IPS-15b (cell line): ENCODE data around the gene MTCL1.

ENCODE experiments used
- H3K27me3 ChIP-seq: one replicate; pipeline ENCODE4 v1.6.1; 2013; ENCODE audit warnings: low read length; ENCODE audit not compliant: control insufficient read depth, insufficient read depth
- H3K36me3 ChIP-seq: one replicate; pipeline ENCODE4 v1.6.1; 2013; ENCODE audit warnings: low read length; ENCODE audit not compliant: control insufficient read depth, insufficient read depth
- H3K4me1 ChIP-seq: one replicate; pipeline ENCODE4 v1.6.1; 2013; ENCODE audit warnings: mild to moderate bottlenecking, low read length; ENCODE audit not compliant: control insufficient read depth, insufficient read depth
- H3K4me3 ChIP-seq: one replicate; pipeline ENCODE4 v1.5.1; 2013; ENCODE audit warnings: low read depth, low read length
- H3K9ac ChIP-seq: one replicate; pipeline ENCODE4 v1.6.1; 2013; ENCODE audit warnings: low read depth, mild to moderate bottlenecking, low read length
- H3K9me3 ChIP-seq: one replicate; pipeline ENCODE4 v1.6.1; 2013; ENCODE audit warnings: mild to moderate bottlenecking, low read length; ENCODE audit not compliant: control insufficient read depth, insufficient read depth

MTCL1 gene

GRCh38 chr18:8734496-8734895 is 29.1 kb downstream of the MTCL1 start:
- Histone ChIP-seq H3K4me1 (peaks cover 14% of the 10 kb centered on the region), H3K9ac (no peak overlapping the region), H3K4me3 (no peak overlapping the region), H3K9me3 (no peaks in the 10 kb centered on the region), H3K27me3 (no peaks in the 10 kb centered on the region), H3K36me3 (no peaks in the 10 kb centered on the region)

DNA sequence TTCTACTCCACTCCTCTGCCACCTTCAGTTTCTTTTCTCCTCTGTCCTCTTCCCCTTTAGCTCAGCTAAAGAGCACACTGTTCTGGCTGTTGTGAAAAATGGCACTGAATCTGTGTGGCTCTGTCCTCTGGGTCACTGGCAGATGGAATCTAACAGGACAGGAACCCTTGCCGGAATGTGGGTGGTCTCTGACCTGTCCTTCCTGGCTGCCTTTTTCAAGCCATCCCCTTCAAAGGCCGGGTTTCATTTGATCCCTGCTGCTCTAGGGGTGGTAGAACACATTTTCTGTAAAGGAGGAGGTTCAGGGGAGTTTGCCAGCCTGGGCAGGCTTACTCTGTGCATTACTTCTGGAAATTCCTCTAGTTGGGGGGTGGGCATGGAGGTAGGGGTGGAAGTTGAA is 29.9 kb downstream of the MTCL1 start:
- Histone ChIP-seq H3K27me3 (no peaks in the 10 kb centered on the region), H3K36me3 (no peaks in the 10 kb centered on the region), H3K4me3 (no peak overlapping the region), H3K4me1 (peaks cover 14% of the 10 kb centered on the region), H3K9ac (no peak overlapping the region), H3K9me3 (no peaks in the 10 kb centered on the region)

DNA sequence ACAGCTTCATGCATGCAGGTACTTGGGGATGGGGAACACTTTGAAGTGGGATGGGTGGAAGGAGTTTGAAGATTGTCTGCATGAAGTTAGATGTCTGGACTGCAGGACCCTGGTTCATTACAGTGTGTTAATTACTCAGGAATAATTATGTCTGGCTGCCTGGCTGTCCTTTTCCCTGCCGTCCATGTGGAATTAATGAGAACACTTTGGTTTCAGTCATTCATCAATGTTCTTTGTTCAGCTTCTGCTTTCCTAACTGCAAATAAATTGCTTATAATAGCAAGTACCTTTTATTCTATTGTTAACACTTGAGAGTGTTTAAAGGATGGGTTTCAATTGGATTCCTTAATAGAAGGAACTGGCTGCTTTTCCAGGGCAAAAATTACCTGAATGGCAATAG is 35.8 kb downstream of the MTCL1 start:
- H3K4me3 ChIP-seq: no peak overlapping the region

GRCh38 chr18:8741532-8741931 is 36.2 kb downstream of the MTCL1 start:
- H3K9me3 ChIP-seq: no peaks in the 10 kb centered on the region
- no peaks in the 10 kb centered on the region for H3K36me3 ChIP-seq
- H3K27me3 ChIP-seq: no peaks in the 10 kb centered on the region
- peak overlapping the region; percentile 13 for H3K9ac ChIP-seq
- no peak overlapping the region for H3K4me3 ChIP-seq
- H3K4me1 ChIP-seq: no peaks in the 10 kb centered on the region

More for the DNA sequence above, 35.8 kb downstream of the MTCL1 start:
- no peak overlapping the region for H3K9ac ChIP-seq
- no peaks in the 10 kb centered on the region for H3K36me3 ChIP-seq
- H3K27me3 ChIP-seq: no peaks in the 10 kb centered on the region
- H3K4me1 ChIP-seq: no peaks in the 10 kb centered on the region
- H3K9me3 ChIP-seq: no peaks in the 10 kb centered on the region

GRCh38 chr18:8742387-8743361 is 37.3 kb downstream of the MTCL1 start:
- no peak overlapping the region for H3K4me3 ChIP-seq
- no peaks in the 10 kb centered on the region for H3K9me3 ChIP-seq
- H3K27me3 ChIP-seq: no peaks in the 10 kb centered on the region
- H3K4me1 ChIP-seq: no peaks in the 10 kb centered on the region
- no peak overlapping the region for H3K9ac ChIP-seq
- no peaks in the 10 kb centered on the region for H3K36me3 ChIP-seq

DNA sequence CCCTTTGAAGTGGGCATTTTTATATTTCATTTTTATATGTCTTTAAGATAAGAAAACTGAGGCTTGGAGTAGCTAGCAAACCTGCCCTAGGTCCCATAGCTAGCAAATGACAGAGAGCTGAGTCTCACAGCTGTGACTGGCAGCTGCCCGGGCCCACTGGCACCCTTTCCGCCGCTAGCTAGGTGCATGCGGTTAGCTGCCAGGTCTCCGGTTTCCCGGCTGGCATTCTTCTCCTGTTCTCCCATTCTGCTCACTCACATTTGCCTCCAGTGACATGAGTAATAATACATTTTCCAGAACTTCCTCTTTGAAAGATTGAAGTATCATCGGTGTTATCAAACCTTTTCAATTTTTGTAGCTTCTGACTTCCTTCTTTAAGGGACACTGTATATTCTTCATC is 38.7 kb downstream of the MTCL1 start:
- peaks cover 2% of the 10 kb centered on the region for H3K36me3 ChIP-seq
- H3K27me3 ChIP-seq: no peaks in the 10 kb centered on the region
- H3K9me3 ChIP-seq: no peaks in the 10 kb centered on the region
- H3K4me3 ChIP-seq: no peak overlapping the region
- no peak overlapping the region for H3K9ac ChIP-seq
- H3K4me1 ChIP-seq: no peaks in the 10 kb centered on the region

- H3K4me1 ChIP-seq: no peaks in the 10 kb centered on the region
- no peaks in the 10 kb centered on the region for H3K9me3 ChIP-seq
- H3K9ac ChIP-seq: no peak overlapping the region
- no peak overlapping the region for H3K4me3 ChIP-seq
- H3K27me3 ChIP-seq: no peaks in the 10 kb centered on the region
- peaks cover 3% of the 10 kb centered on the region for H3K36me3 ChIP-seq
These were observed 39.3 kb downstream of the MTCL1 start for GRCh38 chr18:8744656-8745055.

DNA sequence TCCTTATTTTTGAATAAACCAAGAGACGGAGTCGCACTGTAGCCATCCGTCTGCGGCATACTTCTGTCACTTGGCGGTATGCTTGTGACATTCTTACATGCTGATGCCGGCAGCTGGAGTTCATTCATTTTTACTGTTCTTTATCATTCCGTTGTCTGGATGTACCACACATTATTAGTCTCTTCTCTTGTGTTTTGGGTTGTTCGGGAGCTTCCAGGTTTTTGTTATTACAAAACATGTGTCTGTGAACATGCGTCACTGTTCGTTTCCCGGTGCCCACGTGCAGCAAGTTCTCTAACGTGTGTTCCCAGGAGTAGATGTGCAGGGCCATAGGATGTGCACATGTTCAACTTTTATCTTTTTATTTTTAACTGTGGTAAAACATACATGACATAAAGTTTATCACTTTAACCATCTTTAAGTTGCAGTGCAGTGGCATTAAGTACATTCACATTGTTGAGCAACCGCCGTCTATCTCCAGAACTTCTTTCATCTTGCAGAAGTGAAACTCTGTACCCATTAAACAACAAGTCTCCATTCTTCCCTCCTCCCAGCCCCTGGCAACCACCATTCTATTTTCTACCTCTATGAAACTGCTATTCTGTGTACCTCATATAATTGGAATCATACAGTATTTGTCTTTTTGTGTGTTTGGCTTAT is 40.1 kb downstream of the MTCL1 start:
- Histone ChIP-seq H3K4me3 (no peak overlapping the region), H3K27me3 (no peaks in the 10 kb centered on the region), H3K9ac (no peak overlapping the region), H3K36me3 (peaks cover 3% of the 10 kb centered on the region), H3K9me3 (no peaks in the 10 kb centered on the region), H3K4me1 (no peaks in the 10 kb centered on the region)

DNA sequence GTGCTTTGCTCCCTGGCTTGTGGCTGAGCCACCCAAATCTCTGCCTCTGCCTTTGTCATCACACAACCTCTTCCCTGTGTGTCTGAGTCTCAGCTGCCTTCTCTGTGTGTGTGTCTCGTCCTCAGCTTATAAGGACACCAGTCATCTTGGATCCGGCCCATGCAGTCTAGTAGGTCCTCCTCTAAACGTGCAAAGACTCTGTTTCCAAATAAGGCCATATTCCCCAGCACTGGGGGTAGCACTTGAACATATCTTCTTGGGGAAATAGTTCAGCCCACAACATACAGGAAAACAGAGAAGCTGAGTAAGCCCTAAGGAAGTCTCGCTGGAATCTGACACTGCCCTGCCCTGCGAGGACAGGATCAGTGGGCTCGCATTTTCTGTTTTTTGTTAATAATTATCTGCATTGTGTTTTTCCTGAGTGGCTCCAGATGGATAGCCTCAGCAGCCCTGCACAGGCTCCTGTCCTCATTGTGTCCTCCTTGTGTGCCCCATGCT is 42.1 kb downstream of the MTCL1 start:
- no peaks in the 10 kb centered on the region for H3K9me3 ChIP-seq
- no peaks in the 10 kb centered on the region for H3K4me1 ChIP-seq
- H3K36me3 ChIP-seq: peaks cover 3% of the 10 kb centered on the region
- no peak overlapping the region for H3K4me3 ChIP-seq
- H3K9ac ChIP-seq: no peak overlapping the region
- H3K27me3 ChIP-seq: no peaks in the 10 kb centered on the region

DNA sequence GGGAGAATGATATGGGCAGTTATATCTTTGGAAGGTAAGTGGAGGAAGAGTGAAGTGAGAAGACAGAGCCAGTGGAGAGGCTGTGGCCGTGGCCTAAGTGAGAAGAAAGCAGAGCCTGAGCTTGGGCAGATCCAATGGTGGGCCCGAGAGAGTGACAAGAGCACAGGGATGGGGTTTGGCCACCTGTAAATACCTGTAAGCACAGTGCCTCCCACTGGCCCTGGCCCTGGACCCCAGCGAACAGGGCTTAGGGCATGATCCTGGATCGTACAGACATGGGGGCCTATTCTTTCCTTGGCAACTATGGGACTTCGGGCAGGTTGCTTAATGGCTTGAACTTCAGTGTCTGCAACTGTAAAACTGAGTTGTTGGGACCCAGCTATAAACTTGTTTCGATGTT is 44.1 kb downstream of the MTCL1 start:
- Histone ChIP-seq H3K4me1 (no peaks in the 10 kb centered on the region), H3K27me3 (no peaks in the 10 kb centered on the region), H3K4me3 (no peak overlapping the region), H3K36me3 (peaks cover 3% of the 10 kb centered on the region), H3K9ac (no peak overlapping the region), H3K9me3 (no peaks in the 10 kb centered on the region)

DNA sequence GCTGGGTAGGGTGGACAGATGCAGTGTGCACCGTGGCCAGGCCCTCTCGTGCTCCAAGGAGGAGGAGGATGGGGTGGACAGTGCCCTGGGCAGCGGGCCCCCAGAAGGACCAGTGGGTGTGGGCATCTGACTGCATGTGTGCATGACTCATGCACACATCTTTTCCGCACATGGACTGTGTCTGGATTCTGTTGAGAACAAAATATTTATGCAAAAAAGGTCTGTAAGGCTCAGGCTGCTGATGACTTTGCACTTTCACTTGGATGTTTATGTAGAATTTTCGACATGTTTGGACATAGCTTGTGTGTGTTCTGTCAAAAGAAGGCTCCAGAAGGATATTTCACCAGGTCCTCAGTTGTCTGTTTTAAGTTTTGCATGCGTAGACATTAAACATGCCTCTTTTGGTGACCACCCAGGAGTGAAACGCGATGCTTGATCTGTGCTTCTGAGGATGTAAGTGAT is 45.6 kb downstream of the MTCL1 start:
- peaks cover 3% of the 10 kb centered on the region for H3K36me3 ChIP-seq
- no peaks in the 10 kb centered on the region for H3K27me3 ChIP-seq
- no peaks in the 10 kb centered on the region for H3K4me1 ChIP-seq
- H3K9me3 ChIP-seq: no peaks in the 10 kb centered on the region
- H3K9ac ChIP-seq: no peak overlapping the region
- no peak overlapping the region for H3K4me3 ChIP-seq

- Histone ChIP-seq H3K36me3 (peaks cover 3% of the 10 kb centered on the region), H3K27me3 (no peaks in the 10 kb centered on the region), H3K4me1 (no peaks in the 10 kb centered on the region), H3K9me3 (no peaks in the 10 kb centered on the region), H3K4me3 (no peak overlapping the region), H3K9ac (no peak overlapping the region)
These were observed 46.3 kb downstream of the MTCL1 start for GRCh38 chr18:8751692-8752091.
